OCI-LY1 (cell line): ENCODE results near the gene RFX6.

Experiments used
- H2AFZ ChIP-seq: fragments of 200-600 bp; sonication (generic), shearing (Covaris generic); 2 replicates; pipeline ENCODE4 v1.6.0; 2014; ENCODE audit warnings: antibody characterized with exemption, mild to moderate bottlenecking, low read length
- H3F3A ChIP-seq: fragments of 200-600 bp; sonication (generic), shearing (Covaris generic); 2 replicates; pipeline ENCODE4 v1.6.0; 2014; ENCODE audit warnings: mild to moderate bottlenecking, antibody characterized with exemption, low read length, moderate library complexity; ENCODE audit not compliant: insufficient read depth
- H3K27ac ChIP-seq: fragments of 200-600 bp; sonication (generic); 2 replicates; pipeline ENCODE4 v1.5.1; 2014; ENCODE audit warnings: low read length, mixed run types, mild to moderate bottlenecking, low read depth; ENCODE audit not compliant: poor library complexity, severe bottlenecking
- H3K27me3 ChIP-seq: fragments of 200-600 bp; sonication (generic); 2 replicates; pipeline ENCODE4 v1.6.0; 2014; ENCODE audit warnings: antibody characterized with exemption, mild to moderate bottlenecking, low read length, moderate library complexity; ENCODE audit not compliant: insufficient read depth
- H3K36me3 ChIP-seq: fragments of 200-600 bp; sonication (generic); 2 replicates; pipeline ENCODE4 v1.6.1; 2014; ENCODE audit warnings: mild to moderate bottlenecking, antibody characterized with exemption, low read length, moderate library complexity, mixed read lengths; ENCODE audit not compliant: insufficient read depth
- H3K4me1 ChIP-seq: fragments of 200-600 bp; sonication (generic); 2 replicates; pipeline ENCODE4 v1.5.1; 2014; ENCODE audit warnings: mild to moderate bottlenecking, low read length, moderate library complexity; ENCODE audit not compliant: insufficient read depth, severe bottlenecking
- H3K4me2 ChIP-seq: fragments of 200-600 bp; sonication (generic), shearing (Covaris generic); 2 replicates; pipeline ENCODE4 v1.6.1; 2014; ENCODE audit warnings: low read length
- H3K4me3 ChIP-seq: fragments of 200-600 bp; sonication (generic); 2 replicates; pipeline ENCODE4 v1.5.1; 2014; ENCODE audit warnings: low read length, low read depth, mild to moderate bottlenecking, mixed read lengths; ENCODE audit not compliant: poor library complexity, severe bottlenecking
- H3K79me2 ChIP-seq: fragments of 200-600 bp; shearing (Covaris generic); 2 replicates; pipeline ENCODE4 v1.6.1; 2016; ENCODE audit warnings: mixed run types, low read length, mixed read lengths; ENCODE audit not compliant: insufficient read depth
- H3K9ac ChIP-seq: fragments of 200-600 bp; sonication (generic), shearing (Covaris generic); 2 replicates; pipeline ENCODE4 v1.6.1; 2014; ENCODE audit warnings: mild to moderate bottlenecking, low read length, mixed read lengths
- H3K9me2 ChIP-seq: fragments of 200-600 bp; sonication (generic), shearing (Covaris generic); 2 replicates; pipeline ENCODE4 v1.6.1; 2014; ENCODE audit warnings: low read depth, mild to moderate bottlenecking, low read length, mixed read lengths
- H3K9me3 ChIP-seq: fragments of 200-600 bp; shearing (Covaris generic); 2 replicates; pipeline ENCODE4 v1.6.1; 2014; ENCODE audit warnings: low read length, mixed read lengths
- H4K20me1 ChIP-seq: fragments of 200-600 bp; sonication (generic), shearing (Covaris generic); 2 replicates; pipeline ENCODE4 v1.6.0; 2016; ENCODE audit warnings: mild to moderate bottlenecking, low read length; ENCODE audit not compliant: insufficient read depth
- CTCF ChIP-seq: fragments of 200-600 bp; sonication (generic), shearing (Covaris generic); IDR thresholded peaks from 2 replicates; pipeline ENCODE4 v1.5.1; 2017; ENCODE audit warnings: mild to moderate bottlenecking, antibody characterized with exemption, low read length, moderate library complexity, mixed read lengths
- EZH2 ChIP-seq: fragments of 200-600 bp; sonication (generic), shearing (Covaris generic); IDR thresholded peaks from 2 replicates; pipeline ENCODE4 v1.8.0; 2017; ENCODE audit warnings: borderline replicate concordance, mixed run types, mild to moderate bottlenecking, antibody characterized with exemption, low read length, moderate library complexity, mixed read lengths

Gene RFX6

GRCh38 chr6:116948533-116949304 lies 71.7 kb downstream of the RFX6 start:
- H3K9me3 ChIP-seq: no peaks in the 10 kb centered on the region
- no peak for TF ChIP-seq EZH2
- no peak for TF ChIP-seq CTCF
- H3K36me3 ChIP-seq: no peaks in the 10 kb centered on the region
- no peaks in the 10 kb centered on the region for H3K9me2 ChIP-seq
- no peaks in the 10 kb centered on the region for H3F3A ChIP-seq
- H3K4me1 ChIP-seq: no peaks in the 10 kb centered on the region
- H4K20me1 ChIP-seq: no peaks in the 10 kb centered on the region
- no peak overlapping the region for H3K27ac ChIP-seq
- no peak overlapping the region for H3K9ac ChIP-seq
- no peak overlapping the region for H3K4me3 ChIP-seq
- no peak overlapping the region for H2AFZ ChIP-seq
- H3K79me2 ChIP-seq: no peaks in the 10 kb centered on the region
- no peak overlapping the region for H3K4me2 ChIP-seq
- no peaks in the 10 kb centered on the region for H3K27me3 ChIP-seq

- H3K27me3 ChIP-seq: no peaks in the 10 kb centered on the region
- no peak overlapping the region for H2AFZ ChIP-seq
- no peak overlapping the region for H3K4me2 ChIP-seq
- no peaks in the 10 kb centered on the region for H3K9me2 ChIP-seq
- H3K4me1 ChIP-seq: no peaks in the 10 kb centered on the region
- H3K27ac ChIP-seq: no peak overlapping the region
- H3K9ac ChIP-seq: no peak overlapping the region
- no peaks in the 10 kb centered on the region for H3F3A ChIP-seq
- H4K20me1 ChIP-seq: no peaks in the 10 kb centered on the region
- no peaks in the 10 kb centered on the region for H3K9me3 ChIP-seq
- H3K4me3 ChIP-seq: no peak overlapping the region
- H3K36me3 ChIP-seq: no peaks in the 10 kb centered on the region
- H3K79me2 ChIP-seq: no peaks in the 10 kb centered on the region
- TF ChIP-seq CTCF (no peak), EZH2 (no peak)
Measured at GRCh38 chr6:116949964-116950363, 72.9 kb downstream of the RFX6 start.

- no peak overlapping the region for H3K4me3 ChIP-seq
Measured at GRCh38 chr6:116954335-116954734, 77.3 kb downstream of the RFX6 start.

More at GRCh38 chr6:116954335-116954734, 77.3 kb downstream of the RFX6 start:
- Histone ChIP-seq H4K20me1 (no peaks in the 10 kb centered on the region), H3K9me3 (no peaks in the 10 kb centered on the region), H3K9me2 (no peaks in the 10 kb centered on the region), H3K36me3 (no peaks in the 10 kb centered on the region), H2AFZ (no peak overlapping the region), H3K79me2 (no peaks in the 10 kb centered on the region), H3K9ac (no peak overlapping the region), H3F3A (no peaks in the 10 kb centered on the region), H3K27me3 (no peaks in the 10 kb centered on the region), H3K4me1 (no peaks in the 10 kb centered on the region), H3K4me2 (no peak overlapping the region), H3K27ac (no peak overlapping the region)
- TF ChIP-seq EZH2: no peak
- TF ChIP-seq CTCF: no peak
